Adrenal gland (tissue), 5 donors: Measurements from ENCODE around the gene PTPRD.

Experiments used
- CTCF ChIP-seq, 6 experiments: fragments of 450-650 bp in 4 of 6; fragments of 200-600 bp in 2 of 6; sonication (generic) in 1 of 6; IDR thresholded peaks; 1 replicate in 5 of 6; 2 replicates in 1 of 6; pipeline versions ENCODE4 v1.5.1 to v1.8.0; 2016 to 2021; ENCODE audit warnings: antibody characterized with exemption in 6 of 6, mild to moderate bottlenecking in 2 of 6, moderate library complexity in 1 of 6
- POLR2A ChIP-seq, 2 donors: fragments of 450-650 bp; IDR thresholded peaks; one replicate each; pipeline ENCODE4 v1.6.1; 2017; ENCODE audit warnings: antibody characterized with exemption in 2 of 2, mild to moderate bottlenecking in 2 of 2, moderate library complexity in 1 of 2
- donor health status: DM: no; HTN: no; CAD: no.

DNA sequence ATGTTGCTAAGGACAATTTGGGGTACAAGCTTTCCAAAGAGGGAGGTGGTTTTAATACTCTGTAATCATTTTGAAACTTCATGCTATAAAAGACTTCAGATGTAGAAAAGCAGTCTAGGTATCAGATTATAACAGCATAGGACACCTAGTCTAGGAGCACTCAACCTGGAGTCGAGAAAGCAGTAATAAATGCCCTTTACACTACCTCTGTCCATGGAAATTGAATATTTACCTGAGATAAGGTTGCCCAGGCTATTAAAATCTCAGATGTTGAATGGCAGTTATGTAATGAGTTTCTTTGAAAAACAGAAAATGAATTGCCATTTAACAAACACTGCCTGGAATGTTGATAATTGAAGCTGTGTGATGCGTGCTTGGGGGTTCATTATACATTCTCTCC, 2251.4 kb downstream of the PTPRD start:
- TF ChIP-seq CTCF (IDR thresholded peaks at IDR 0.05) (no peak), POLR2A (IDR thresholded peaks at IDR 0.05) (no peak)
